HuH-7.5 (cell line): ENCODE data around the gene TCEAL6.
"Not testable (repeated sequence)": the region's sequence is repeated elsewhere in the genome, so short reads cannot be mapped to it uniquely, and the experiment has no call there.

ENCODE experiments used
- DNase-seq: peaks from one replicate; pipeline ENCODE4 v3.0.0; 2011; ENCODE audit warnings: low spot score

The TCEAL6 gene

DNA sequence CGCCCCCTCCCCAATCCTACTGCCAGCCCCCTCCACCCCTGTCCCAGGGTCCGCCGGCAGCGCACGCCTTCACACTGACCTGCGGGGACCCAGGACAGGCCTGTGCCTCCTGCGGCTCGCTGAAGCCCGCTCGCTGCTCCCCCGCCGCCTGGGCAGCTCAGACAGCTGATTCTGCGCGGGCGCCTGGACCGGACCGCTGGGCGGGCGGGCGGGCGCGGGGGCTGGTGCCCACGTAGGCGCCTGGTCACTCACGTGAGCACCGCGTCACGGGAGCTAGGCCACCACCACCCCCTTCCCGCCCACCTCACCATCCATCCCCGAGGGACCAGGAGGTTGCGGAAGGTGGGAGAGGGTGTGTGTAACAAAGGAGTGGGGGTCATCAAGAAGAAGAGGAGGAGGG, at the start of gene TCEAL6:
TCEAL6 (minus strand) TSS at position 208 of the 400 bp plus-strand sequence.
- not testable (repeated sequence) for DNase-seq

DNA sequence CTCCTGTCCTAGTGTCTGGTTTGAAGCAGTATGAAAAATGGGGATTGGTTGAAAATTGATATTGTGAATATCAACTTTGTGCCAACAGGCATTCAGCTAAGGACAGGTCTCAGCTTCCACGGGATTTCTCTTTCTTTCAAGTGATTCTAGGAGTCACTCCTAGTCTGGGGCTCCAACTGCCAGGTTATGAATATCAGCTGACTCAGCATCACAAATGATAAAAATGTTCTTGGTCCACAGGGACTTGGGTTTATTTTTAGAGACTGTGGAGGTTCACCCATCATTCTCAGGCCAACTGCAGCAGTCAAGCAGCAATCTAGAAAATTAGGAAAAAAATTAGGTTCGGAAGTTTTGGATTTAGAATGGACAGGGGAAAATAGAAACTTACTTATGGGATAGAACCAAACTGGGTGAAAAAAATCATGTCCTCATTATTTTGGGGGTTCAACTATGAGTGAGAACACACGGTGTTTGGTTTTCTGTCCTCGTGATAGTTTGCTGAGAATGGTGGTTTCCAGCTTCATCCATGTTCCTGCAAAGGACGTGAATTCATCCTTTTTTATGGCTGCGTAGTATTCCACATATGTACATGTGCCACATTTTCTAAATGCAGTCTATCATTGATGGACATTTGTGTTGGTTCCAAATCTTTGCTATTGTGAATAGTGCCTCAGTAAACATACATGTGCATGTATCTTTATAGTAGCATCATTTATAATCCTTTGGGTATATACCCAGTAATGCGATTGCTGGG, 43.9 kb upstream of the TCEAL6 start:
- no peak for DNase-seq

DNA sequence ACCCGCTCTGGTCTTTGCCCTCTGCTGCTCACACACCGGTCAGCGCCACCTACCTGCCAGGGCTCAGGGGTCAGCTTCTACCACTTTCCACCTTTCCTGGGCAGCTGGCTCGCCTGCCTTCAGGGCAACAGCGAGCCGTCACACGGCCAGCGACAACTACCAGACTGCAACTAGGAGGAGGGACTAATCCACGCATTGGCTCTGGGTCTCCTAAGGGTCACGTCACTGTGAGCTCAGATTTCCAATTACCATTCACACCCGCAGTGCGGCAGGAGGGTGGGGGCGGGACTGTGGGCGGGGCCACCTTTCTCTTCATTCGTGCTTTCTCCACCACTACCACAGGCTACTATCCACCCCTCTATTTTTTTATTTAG, 13.5 kb upstream of the TCEAL6 start, which contains the start of gene BEX5:
BEX5 (minus strand) TSS at position 172 of the 374 bp plus-strand sequence. CDS start 1,712 bp downstream, outside the sequence.
- peak; percentile 8 for DNase-seq

DNA sequence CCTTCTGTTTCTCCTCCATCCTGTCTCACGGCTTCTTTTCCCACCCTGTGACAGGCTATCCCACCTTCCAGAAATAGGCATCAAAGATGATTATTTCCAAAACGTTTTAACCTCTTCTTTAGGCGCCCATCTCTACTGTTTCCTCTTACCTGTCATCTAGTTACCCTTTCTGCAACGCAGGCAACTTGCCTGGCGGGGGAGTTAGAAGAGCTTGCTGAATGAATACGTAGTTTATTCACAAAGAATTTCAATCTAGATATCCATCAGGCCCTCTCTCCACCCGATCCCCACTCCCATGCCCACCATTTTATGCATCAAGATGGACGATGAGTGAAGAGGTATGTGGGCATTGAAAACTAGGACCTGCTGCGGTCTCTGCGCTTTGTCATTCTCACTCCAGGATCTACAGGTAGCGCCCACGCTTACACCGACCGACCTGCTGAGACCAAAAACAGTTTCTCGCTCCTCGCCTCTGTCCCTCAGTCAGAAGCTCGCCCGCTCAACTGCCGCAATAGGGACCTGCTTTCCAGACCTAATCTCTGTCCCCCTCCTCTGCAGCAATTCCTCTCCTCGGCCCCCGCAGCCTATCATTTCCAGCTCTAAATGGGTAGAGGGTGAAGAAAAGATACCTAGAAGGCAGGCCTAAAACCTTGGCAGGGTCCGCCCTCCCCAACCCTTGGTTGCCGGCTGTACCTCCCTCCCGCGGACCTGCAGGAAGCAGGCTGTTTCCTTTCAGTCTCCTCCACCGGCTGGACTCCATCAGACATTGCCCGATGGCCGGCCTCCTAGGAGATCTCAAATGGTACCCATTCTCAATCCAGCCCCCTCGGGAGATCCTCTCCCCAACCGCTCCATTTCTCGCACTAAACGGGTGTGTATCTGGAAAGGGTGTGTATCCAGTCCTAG, 12.9 kb upstream of the TCEAL6 start:
- DNase-seq, result no peak

DNA sequence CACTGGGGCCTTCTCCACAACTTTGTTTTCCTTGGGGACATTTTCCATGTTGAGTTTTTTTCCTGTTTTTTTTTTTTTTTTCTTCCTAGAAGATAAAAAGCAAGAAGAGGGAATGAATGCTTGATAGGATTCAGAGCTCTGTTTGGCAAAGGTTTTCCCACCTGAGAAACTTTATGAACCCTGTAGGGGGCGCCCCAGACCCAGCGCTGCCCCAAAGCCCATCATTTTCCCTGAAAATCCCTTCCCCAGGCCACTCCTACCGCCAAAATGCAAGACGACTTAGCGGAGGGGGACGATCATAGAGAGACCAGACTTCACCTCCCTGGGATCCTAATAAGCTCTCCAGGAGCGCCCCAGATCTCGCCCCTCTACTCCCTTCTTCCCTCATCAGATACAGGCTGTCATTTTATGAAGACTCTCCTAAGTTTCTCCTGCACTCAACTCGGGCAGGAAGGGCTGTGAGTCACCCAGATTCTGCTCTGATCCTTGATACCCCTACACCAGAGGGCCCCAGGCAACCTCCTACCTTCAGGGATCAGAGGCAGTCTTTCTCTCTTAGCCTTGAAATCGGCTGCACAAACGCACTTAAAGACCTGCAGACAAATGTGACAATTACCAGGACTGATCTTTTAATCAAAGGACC, 12.1 kb upstream of the TCEAL6 start:
- DNase-seq, result no peak

DNA sequence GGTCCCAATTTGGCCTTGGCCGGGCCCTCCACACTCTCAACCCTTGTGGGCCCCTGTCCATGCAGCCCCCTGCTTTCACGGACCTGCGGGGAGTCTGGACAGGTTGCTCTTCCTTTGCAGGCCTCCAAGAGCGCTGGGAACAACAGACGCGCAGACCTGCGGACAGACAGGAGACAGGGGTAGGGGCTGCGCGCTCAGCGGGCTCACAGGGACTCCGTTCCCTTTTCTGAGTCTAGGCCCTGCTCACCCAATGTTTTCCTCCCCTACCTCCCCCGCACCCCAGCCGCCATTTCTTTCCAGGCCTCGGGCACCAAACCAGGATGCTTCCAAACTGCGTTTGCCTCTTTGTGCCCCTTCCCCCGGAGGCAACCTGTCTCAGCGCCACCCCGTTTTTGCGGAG, 650 bp downstream of the TCEAL6 start:
- DNase-seq, result not testable (repeated sequence)

DNA sequence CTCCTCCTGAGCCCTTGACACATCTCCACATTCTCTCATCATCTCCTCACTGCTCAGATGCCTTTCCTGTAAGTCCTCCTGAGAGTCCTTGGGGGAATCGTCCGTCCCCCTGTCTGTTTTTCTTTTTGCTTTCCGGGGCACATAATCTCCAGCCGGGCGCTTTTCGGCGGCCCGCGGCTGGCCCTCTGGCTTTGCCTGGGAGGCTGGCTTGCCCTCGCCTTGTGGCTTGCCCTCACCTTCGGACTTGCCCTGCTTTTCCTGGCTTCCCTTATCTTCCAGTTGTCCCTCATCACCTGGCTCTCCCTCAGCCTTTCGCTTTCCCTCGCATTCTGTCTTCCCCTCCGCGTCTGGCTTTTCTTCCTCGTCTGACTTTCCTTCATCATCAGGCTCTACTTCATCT, 1.4 kb downstream of the TCEAL6 start:
- DNase-seq, result not testable (repeated sequence)

DNA sequence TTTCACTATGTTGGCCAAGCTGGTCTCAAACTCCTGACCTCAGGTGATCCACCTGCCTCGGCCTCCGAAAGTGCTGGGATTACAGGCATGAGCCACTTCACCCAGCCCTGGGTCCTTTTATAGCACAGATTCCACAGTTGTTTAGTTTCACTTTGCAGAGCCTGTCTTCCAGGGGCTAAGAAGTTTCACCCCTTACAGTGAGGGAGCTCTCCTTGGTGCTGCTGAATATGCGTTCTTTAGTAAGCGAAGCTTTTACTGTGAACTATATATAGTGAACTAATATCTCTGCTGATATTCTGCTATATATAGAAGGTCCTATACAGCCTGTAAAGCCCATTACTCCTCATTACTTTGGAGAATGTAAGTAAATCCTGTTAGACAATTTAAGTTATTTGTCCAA, 4.2 kb downstream of the TCEAL6 start:
- DNase-seq, result no peak

DNA sequence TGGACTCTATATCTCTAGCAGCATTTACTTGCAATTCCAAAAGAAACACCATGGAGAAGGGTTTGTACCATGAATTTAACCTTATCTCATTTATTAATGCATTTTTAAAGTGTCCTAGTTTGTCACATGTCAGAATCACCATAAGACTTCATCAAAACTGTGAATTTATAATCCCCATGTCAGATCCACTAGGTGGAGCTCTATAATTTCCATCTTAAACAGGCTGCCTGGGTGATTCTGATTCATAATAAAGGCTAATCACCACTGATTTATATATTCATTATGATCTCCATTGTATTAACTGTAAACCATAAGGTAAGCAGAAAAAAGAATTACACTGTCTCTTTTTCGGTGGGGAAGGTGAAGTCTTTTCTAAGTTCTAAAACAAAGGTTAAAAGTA, 12.8 kb downstream of the TCEAL6 start:
- no peak for DNase-seq

DNA sequence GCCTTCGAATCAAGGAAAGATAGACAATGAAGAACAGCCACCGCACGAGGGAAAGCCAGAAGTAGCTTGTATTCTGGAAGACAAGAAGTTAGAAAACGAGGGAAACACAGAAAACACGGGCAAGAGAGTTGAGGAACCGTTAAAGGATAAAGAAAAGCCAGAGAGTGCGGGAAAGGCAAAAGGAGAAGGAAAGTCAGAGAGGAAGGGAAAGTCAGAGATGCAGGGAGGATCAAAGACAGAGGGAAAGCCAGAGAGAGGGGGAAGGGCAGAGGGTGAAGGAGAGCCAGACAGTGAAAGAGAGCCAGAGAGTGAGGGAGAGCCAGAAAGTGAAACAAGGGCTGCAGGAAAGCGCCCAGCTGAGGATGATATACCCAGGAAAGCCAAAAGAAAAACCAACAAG, 15.4 kb downstream of the TCEAL6 start:
- DNase-seq, result no peak

DNA sequence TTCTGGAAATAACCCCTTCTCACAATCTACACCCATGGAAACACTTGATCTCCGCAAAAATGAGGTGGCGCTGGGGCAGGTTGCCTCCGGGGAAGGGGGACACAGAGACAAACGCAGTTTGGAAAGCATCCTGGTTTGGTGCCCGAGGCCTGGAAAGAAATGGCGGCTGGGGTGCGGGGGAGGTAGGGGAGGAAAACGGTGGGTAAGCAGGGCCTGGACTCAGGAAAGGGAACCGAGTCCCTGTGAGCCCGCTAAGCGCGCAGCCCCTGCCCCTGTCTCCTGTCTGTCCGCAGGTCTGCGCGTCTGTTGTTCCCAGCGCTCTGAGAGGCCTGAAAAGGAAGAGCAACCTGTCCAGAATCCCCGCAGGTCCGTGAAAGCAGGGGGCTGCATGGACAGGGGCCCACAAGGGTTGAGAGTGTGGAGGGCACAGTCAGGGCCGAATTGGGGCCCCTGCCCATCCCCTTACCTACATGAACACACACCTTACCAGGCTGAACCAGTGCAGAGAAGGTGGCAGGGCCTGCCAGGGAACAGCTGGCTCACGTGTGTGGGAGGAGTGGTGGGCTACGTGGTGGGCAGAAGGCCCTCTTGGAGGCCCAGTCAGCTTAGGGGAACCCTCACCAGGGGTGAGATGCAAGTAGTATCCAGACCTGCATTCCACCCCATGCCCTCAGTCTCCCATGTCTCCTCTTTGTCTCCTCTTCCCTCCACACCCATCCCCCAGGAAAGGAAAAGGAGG, 16.0 kb downstream of the TCEAL6 start:
- DNase-seq, result not testable (repeated sequence)

DNA sequence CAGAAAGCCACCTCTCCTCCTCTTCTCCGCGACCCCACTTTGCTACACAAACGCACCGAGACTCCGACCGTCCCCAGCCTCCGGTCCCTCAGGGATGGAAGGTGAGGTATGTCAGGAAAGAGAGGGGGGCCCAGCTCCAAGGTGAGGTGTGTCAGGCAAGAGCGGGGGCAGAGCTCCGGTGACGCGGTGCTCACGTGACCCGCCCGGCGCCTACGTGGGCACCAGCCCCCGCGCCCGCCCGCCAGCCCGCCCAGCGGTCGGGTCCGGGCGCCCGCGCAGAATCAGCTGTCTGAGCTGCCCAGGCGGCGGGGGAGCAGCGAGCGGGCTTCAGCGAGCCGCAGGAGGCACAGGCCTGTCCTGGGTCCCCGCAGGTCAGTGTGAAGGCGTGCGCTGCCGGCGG, 16.8 kb downstream of the TCEAL6 start, which contains the start of gene TCEAL2:
TCEAL2 (plus strand) TSS at position 244 of the 400 bp plus-strand sequence. CDS start 1,152 bp downstream, outside the sequence.
- not testable (repeated sequence) for DNase-seq

DNA sequence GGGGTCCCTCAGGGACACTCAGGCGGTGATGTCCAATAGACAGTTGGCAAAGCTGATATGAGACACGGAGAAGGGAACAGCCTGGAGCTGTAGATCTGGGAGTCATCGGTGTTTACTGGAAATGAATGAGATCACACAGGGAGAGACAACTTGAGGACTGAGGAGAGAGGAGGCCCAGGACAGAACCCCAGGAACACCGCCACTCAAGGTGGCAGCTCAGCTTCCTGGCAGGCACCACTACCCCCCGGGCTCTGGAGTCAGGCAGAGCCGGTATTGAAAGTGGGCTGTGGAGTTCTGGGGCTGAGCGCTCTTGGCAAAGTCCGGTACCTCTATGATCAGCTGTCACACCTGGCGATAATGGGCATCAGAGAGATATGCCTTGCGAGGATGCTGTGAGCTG, 17.3 kb downstream of the TCEAL6 start:
- not testable (repeated sequence) for DNase-seq

DNA sequence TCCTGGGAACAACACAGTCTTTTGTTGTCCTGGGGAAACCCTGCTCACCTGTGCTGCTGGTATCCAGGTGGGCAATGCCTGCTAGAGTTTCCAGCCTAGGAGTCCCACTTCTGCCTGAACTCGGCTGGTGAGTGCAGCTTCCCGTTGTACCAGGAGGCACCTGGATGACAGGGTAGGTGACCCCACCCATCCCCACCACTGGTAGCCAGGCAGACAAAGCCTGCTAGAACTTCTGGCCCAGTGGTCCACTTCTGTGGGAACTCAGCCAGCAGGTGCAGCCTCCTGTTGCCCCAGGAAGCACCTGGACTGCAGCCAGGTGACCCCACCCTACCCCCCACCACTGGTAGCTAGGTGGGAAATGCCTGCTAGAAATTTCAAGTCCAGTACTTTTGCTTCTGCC, 26.5 kb downstream of the TCEAL6 start:
- DNase-seq, result no peak

DNA sequence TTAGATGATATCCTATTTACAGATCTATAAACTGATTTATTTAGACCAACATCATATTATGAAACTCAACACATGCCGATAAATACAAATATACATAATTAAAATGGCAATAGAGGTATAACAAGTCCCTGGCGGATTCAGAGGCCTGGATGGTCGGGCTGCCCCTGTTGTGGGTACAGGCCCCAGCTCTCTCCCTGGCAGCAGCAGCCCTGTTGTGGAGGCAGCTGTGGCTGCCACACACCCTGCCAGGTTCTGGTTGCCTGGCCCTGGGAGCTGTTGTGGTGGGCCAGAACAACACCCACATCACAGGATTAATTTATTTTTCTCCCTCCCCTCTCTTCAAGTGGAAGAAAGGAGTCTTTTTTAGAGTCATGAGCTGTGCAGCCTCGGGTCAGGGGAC, 28.9 kb downstream of the TCEAL6 start:
- no peak for DNase-seq
